Amniotic stem cell (primary cell): ENCODE measurements around the gene MRPS18B.

Source experiments
- DNase-seq: peaks from one replicate; lab custom pipeline; 2025; lab: John Stamatoyannopoulos, UW

MRPS18B gene

GRCh38 chr6:30617565-30618269 is at the start of gene MRPS18B:
Gene MRPS18B (plus strand): TSS chr6:30617840. CDS start chr6:30617866, 26 bp downstream.
- peak; percentile 91 for DNase-seq

- no peak for DNase-seq
Measured at GRCh38 chr6:30568245-30568644, 49.4 kb upstream of the MRPS18B start.

GRCh38 chr6:30570263-30570662 is 47.4 kb upstream of the MRPS18B start:
- DNase-seq = no peak

- no peak for DNase-seq
Measured at GRCh38 chr6:30570740-30571074, 46.9 kb upstream of the MRPS18B start.

DNA sequence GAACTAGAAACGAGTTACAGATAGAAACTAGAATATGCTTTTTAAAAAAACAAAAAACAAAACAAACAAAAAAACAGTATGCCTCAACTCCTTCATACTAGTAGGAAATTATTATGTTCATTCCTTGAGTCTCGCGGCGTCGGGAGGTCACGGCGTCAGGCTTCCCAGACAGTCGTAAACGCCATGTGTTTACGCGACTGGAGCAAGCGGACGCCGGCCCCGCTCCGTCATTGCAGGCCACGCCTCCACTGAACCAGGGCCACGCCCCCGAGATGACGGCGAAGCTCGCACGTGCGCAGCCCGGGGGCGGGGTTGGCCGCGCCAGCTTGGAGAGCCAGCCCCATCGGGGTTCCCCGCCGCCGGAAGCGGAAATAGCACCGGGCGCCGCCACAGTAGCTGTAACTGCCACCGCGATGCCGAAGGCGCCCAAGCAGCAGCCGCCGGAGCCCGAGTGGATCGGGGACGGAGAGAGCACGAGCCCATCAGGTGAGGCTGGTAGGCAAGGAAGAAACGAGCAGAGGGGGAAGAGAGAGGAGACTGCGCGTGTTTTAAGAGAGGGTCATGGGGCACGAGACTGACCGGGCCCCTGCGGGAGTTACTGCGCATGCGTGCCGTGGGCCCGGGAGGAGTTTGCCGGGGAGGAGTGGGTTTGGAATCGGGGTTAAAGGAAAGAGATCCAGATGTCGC is 46.4 kb upstream of the MRPS18B start, which contains the start of gene ABCF1:
Gene ABCF1 (plus strand): TSS at position 368 of the 687 bp plus-strand sequence. CDS start 46 bp downstream, at position 414.
- peak; percentile 91 for DNase-seq

GRCh38 chr6:30571762-30572082 is 45.9 kb upstream of the MRPS18B start:
- no peak for DNase-seq

DNA sequence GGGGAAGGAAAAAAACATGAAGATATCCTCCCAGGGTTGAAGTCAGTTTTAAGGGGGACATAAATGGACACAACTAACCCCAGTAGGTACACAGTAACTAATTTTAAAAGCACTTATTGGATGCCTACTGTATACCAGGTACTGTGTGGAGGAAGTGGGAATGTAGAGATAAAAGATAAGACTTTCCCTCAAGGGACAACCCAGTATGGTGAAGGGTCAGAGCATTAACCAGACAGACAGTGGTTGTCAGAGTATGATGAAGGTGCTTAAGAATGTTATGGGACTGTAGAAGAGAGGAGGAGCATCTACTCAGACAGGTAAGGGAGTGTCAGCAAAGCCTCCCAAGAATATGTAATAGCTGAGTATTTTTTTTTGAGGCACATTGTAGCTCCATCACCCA is 45.5 kb upstream of the MRPS18B start:
- DNase-seq = no peak

DNA sequence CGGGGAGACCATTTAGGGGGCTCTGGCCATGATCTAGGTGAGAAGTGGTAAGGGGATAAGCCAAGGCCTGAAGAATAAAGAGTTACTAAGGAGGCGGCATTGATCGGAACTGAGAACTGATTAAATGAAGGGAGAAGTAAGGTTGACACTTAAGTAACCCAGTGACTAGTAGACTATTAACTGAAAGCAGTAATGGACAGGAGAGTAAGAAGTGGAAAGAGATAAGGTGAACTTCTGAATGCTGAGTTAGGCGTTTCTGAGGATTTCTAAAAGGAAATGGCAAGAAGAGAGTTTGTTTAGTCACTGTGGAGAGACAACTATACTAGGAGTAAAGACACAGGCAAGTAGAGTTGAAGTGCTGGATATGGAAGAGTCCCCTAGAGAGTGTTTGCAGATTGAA is 44.5 kb upstream of the MRPS18B start:
- DNase-seq = no peak

- DNase-seq = no peak
Measured at GRCh38 chr6:30578051-30578450, 39.6 kb upstream of the MRPS18B start.

GRCh38 chr6:30583921-30584320 is 33.7 kb upstream of the MRPS18B start:
- no peak for DNase-seq

GRCh38 chr6:30589754-30590358 is 27.8 kb upstream of the MRPS18B start:
- DNase-seq = no peak

DNA sequence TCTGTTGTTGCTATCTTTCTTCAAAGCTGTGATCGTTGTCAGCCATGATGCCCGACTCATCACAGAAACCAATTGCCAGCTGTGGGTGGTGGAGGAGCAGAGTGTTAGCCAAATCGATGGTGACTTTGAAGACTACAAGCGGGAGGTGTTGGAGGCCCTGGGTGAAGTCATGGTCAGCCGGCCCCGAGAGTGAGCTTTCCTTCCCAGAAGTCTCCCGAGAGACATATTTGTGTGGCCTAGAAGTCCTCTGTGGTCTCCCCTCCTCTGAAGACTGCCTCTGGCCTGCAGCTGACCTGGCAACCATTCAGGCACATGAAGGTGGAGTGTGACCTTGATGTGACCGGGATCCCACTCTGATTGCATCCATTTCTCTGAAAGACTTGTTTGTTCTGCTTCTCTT is 27.1 kb upstream of the MRPS18B start:
- no peak for DNase-seq

GRCh38 chr6:30591008-30591407 is 26.6 kb upstream of the MRPS18B start:
- DNase-seq = no peak

DNA sequence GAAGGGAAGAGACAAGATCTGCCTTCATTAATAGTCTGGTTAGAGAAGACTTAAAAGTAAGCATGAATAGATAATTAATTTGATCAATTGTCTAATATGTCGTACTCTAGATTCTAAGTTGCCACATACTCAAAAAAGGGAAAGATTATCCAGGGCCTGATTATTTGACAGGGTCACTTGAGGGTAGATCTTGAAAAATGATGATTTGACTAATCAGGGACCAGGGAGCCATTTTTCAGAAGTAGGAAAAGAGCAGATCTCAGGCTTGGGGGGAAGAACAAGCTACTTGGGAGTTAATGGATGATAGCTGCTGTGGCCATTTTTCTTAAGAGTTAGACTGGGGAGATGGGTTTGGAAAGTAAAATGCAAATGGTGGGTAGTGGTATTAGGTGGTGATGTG is 25.4 kb upstream of the MRPS18B start:
- no peak for DNase-seq

DNA sequence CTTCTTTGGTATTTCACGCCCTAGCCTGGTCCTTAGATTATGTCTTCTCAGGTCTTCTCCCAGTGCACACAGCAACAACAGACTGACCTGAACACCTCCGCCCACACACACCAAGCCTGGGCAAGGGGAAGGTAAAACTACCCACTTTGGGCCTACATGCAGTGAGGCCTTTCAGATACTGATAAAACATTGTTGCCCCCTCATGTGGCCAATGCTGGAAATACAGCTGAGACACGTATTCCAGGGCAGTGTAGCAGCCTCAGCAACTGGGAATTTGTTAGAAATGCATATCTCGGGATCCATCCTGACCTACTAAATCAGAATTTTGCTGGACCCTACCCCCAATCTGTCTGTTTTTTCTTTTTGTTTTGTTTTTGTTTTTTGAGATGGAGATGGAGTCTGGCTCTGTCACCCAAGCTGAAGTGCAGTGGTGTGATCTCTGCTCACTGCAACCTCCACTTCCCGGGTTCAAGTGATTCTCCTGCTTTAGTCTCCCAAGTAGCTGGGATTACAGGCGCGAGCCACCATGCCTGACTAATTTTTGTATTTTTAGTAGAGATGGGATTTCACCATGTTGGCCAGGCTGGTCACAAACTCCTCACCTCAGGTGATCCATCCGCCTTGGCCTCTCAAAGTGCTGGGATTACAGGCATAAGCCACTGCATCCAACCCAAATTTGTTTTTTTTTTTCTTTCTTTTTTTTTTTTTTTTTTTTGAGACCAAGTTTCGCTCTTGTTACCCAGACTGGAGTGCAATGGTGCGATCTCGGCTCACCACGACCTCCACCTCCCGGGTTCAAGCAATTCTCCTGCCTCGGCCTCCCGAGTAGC is 20.1 kb upstream of the MRPS18B start:
- peak; percentile 70 for DNase-seq

DNA sequence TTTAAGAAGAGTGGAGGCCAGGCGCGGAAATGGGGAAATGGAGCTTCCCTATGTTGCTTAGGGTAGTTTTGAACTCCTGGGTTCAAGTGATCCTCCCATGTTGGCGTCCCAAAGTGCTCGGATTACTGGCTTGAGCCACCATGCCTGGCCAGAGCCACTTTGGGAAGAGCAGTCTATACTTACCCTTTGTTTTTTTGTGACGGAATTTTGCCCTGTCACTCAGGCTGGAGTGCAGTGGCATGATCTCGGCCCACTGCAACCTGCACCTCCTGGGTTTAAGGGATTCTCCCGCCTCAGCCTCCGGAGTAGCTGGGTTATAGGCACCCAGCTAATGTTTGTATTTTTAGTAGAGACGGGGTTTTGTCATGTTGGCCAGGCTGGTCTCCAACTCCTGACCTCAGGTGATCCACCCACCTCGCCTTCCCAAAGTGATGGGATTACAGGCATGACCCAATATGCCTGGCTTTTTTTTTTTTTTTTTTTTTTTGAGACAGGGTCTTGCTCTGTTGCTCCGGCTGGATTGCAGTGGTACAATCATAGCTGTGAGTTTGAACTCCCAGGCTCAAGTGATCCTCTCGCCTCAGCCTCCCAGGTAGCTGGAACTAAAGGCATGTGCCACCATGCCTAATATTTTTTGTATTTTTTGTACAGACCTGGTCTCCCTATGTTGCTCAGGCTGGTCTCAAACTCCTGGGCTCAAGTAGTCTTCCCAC is 18.6 kb upstream of the MRPS18B start:
- no peak for DNase-seq

- DNase-seq = no peak
Measured at GRCh38 chr6:30599625-30600324, 17.9 kb upstream of the MRPS18B start.

GRCh38 chr6:30600451-30600961 is 17.1 kb upstream of the MRPS18B start:
- no peak for DNase-seq

- DNase-seq = no peak
Measured at GRCh38 chr6:30601436-30601814, 16.2 kb upstream of the MRPS18B start.

GRCh38 chr6:30601815-30602641 is 15.6 kb upstream of the MRPS18B start:
- DNase-seq = no peak
